Activated CD8-positive, alpha-beta T cell treated with anti-CD3 and anti-CD28 coated beads for 36 hours (primary cell): ENCODE results near the gene IQGAP1. TPM values are rescaled to one million over a fixed set of nuclear protein-coding genes. Genes with fewer than 3 reads are reported as not detected.
A peak's percentile ranks its signal among the peaks of the same experiment; 100 is the strongest.

Experiments used
- ATAC-seq: fragments of 200-7000 bp; cut with Tn5 transposase; one replicate; pipeline ENCODE4 v1.10.0; 2021; ENCODE audit warnings: mild to moderate bottlenecking, moderate library complexity
- CTCF ChIA-PET: fragments of 350-600 bp; sonication (Branson Sonifier 250); formaldehyde crosslinking; loops from one replicate; lab custom pipeline; 2021; ENCODE audit warnings: antibody characterized with exemption; lab: Charles Lee
- POLR2A ChIA-PET: fragments of 350-600 bp; sonication (Branson Sonifier 250); formaldehyde crosslinking; loops from one replicate; lab custom pipeline; 2021; ENCODE audit warnings: antibody characterized with exemption; lab: Charles Lee
- DNase-seq: peaks from one replicate; pipeline ENCODE4 v3.0.0-alpha.2; 2020
- H3K27ac Mint-ChIP-seq: one replicate; pipeline ENCODE4 v1.8.0; 2021; ENCODE audit warnings: mild to moderate bottlenecking, mixed read lengths
- H3K27me3 Mint-ChIP-seq: one replicate; pipeline ENCODE4 v1.8.0; 2021; ENCODE audit warnings: mixed read lengths
- H3K36me3 Mint-ChIP-seq: one replicate; pipeline ENCODE4 v1.8.0; 2021; ENCODE audit warnings: low read depth, mixed read lengths
- H3K4me1 Mint-ChIP-seq: one replicate; pipeline ENCODE4 v1.8.0; 2021; ENCODE audit warnings: low read depth, mixed read lengths
- H3K4me3 Mint-ChIP-seq: one replicate; pipeline ENCODE4 v1.8.0; 2021; ENCODE audit warnings: mild to moderate bottlenecking, moderate library complexity, mixed read lengths
- H3K9me3 Mint-ChIP-seq: one replicate; pipeline ENCODE4 v1.8.0; 2021; ENCODE audit warnings: mixed read lengths
- intact Hi-C: fragments of 100-400 bp; cut with micrococcal nuclease; formaldehyde crosslinking; loops from one replicate; pipeline ENCODE4 v1.10.0; 2022
- total RNA-seq, 2 experiments: library from RNA; stranded (reverse); gene quantifications; one replicate each; pipeline ENCODE4 v1.2.3, GENCODE V29; 2021
- TF ChIP-seq, protein P1 (sequence below): fragments of 200-600 bp; IDR thresholded peaks from one replicate; pipeline ENCODE4 v1.8.0; 2022; ENCODE audit warnings: antibody characterized with exemption, mild to moderate bottlenecking

IQGAP1 gene
- total RNA-seq, 2 experiments from 2014 or later: 148 to 155 TPM

- TF ChIP-seq, protein P1, sequence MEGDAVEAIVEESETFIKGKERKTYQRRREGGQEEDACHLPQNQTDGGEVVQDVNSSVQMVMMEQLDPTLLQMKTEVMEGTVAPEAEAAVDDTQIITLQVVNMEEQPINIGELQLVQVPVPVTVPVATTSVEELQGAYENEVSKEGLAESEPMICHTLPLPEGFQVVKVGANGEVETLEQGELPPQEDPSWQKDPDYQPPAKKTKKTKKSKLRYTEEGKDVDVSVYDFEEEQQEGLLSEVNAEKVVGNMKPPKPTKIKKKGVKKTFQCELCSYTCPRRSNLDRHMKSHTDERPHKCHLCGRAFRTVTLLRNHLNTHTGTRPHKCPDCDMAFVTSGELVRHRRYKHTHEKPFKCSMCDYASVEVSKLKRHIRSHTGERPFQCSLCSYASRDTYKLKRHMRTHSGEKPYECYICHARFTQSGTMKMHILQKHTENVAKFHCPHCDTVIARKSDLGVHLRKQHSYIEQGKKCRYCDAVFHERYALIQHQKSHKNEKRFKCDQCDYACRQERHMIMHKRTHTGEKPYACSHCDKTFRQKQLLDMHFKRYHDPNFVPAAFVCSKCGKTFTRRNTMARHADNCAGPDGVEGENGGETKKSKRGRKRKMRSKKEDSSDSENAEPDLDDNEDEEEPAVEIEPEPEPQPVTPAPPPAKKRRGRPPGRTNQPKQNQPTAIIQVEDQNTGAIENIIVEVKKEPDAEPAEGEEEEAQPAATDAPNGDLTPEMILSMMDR: no peak
- no peak for DNase-seq
- peak overlapping the region; percentile 35 for H3K27ac Mint-ChIP-seq
- peak; percentile 34 for ATAC-seq
- intact Hi-C loops: no loop called here
- H3K27me3 Mint-ChIP-seq: no peaks in the 10 kb centered on the region
- POLR2A ChIA-PET: interaction anchor here (0.6 to 1.4 kb wide), 2 partner anchors 11 to 112 kb away, joined by 3 to 4 read pairs; no protein-coding TSS in a partner anchor
- no peaks in the 10 kb centered on the region for H3K9me3 Mint-ChIP-seq
- no peak overlapping the region for H3K4me3 Mint-ChIP-seq
- no peaks in the 10 kb centered on the region for H3K4me1 Mint-ChIP-seq
- H3K36me3 Mint-ChIP-seq: peaks cover 56% of the 10 kb centered on the region
- CTCF ChIA-PET: interaction anchor here (1.1 to 8.3 kb wide), 9 partner anchors 11 to 437 kb away, joined by 3 to 40 read pairs (median 4); no protein-coding TSS in a partner anchor
These were observed 61.2 kb downstream of the IQGAP1 start for GRCh38 chr15:90449206-90449735.

DNA sequence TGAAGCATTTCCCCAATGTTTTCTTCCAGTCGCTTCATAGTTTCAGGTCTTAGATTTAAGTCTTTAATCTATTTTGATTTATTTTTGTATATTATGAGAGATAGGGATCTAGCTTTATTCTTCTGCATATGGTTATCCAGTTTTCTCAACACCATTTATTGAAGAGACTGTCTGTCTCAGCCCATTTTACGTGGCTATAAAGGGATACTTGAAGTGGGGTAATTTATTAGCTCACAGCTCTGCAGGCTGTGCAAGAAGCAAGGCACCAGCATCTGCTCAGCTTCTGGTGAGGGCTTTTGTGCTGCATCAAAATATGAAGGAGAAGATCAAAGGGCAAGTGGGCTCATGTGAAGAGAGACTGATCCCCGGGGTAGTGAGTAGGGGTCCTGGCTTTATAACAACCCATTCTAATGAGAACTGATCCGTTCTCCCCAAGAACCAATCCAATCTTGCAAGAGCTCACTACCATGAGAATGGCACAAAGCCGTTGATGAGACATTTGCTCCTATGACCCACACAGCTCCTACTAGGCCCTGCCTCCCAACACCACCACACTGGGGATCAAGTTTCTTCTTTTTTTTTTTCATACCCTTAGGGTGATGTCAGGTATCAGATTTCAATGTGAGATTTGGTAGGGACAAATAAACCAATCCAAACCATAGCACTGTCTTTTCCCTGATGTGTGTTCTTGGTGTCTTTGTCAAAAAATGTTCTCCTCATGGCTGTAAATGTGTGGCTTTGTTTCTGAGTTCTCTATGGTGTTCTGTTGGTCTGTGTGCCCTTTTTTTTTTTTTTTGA lies 63.2 kb downstream of the IQGAP1 start:
- CTCF ChIA-PET: interaction anchor here (0.9 to 8.3 kb wide), 6 partner anchors 30 to 158 kb away, joined by 3 to 40 read pairs (median 4); no protein-coding TSS in a partner anchor
- Mint-ChIP-seq H3K27me3 (no peaks in the 10 kb centered on the region), H3K27ac (peak overlapping the region; percentile 10), H3K9me3 (no peaks in the 10 kb centered on the region), H3K4me1 (no peaks in the 10 kb centered on the region), H3K36me3 (peaks cover 66% of the 10 kb centered on the region), H3K4me3 (no peak overlapping the region)
- no peak for DNase-seq
- TF ChIP-seq, protein P1: no peak
- no peak for ATAC-seq
- intact Hi-C loops: no loop called here
- POLR2A ChIA-PET: interaction anchor here (1.3 to 1.4 kb wide), 2 partner anchors 40 to 99 kb away, joined by 4 read pairs; partner anchors contain the start of gene ZNF774

DNA sequence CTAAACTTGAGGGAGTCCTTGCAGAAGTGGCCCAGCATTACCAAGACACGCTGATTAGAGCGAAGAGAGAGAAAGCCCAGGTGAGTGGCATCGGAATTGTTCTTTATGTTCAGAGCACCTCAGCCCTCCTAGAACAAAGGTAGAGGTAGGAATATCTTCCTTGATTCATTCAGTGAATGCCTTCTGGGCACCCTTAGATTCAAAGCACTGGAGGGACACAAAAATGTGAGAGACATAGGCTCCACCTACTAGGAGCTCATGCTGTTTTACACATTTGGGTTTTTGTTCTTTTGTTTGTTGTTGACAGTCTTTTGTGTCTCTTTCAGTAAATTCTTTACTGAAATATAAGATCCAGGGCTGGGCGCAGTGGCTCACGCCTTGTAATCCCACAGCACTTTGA lies 68.2 kb downstream of the IQGAP1 start:
- no peak for ATAC-seq
- Mint-ChIP-seq H3K27ac (no peak overlapping the region), H3K36me3 (peaks cover 67% of the 10 kb centered on the region), H3K27me3 (no peaks in the 10 kb centered on the region), H3K4me1 (no peaks in the 10 kb centered on the region), H3K4me3 (no peak overlapping the region), H3K9me3 (no peaks in the 10 kb centered on the region)
- TF ChIP-seq, protein P1: no peak
- no peak for DNase-seq
- ChIA-PET CTCF (interaction anchor here (1.7 kb wide), 1 partner anchor 25 kb away, joined by 5 read pairs; no protein-coding TSS in a partner anchor), POLR2A (no interaction called here)
- intact Hi-C loops: no loop called here

- ATAC-seq: no peak
- H3K27ac Mint-ChIP-seq: no peak overlapping the region
These were observed 70.0 kb downstream of the IQGAP1 start for GRCh38 chr15:90458061-90458460.

More at GRCh38 chr15:90458061-90458460, 70.0 kb downstream of the IQGAP1 start:
- TF ChIP-seq, protein P1: no peak
- ChIA-PET CTCF (interaction anchor here (0.9 kb wide), 1 partner anchor 96 kb away, joined by 5 read pairs; no protein-coding TSS in a partner anchor), POLR2A (interaction anchor here (0.7 kb wide), 1 partner anchor 129 kb away, joined by 3 read pairs; no protein-coding TSS in a partner anchor)
- no peaks in the 10 kb centered on the region for H3K9me3 Mint-ChIP-seq
- peaks cover 5% of the 10 kb centered on the region for H3K4me1 Mint-ChIP-seq
- H3K27me3 Mint-ChIP-seq: no peaks in the 10 kb centered on the region
- H3K36me3 Mint-ChIP-seq: peaks cover 54% of the 10 kb centered on the region
- DNase-seq: no peak
- no peak overlapping the region for H3K4me3 Mint-ChIP-seq
- intact Hi-C loops: no loop called here
